GM12872 (cell line): ENCODE measurements around the gene ZBTB9.

ENCODE experiments used
- TF ChIP-seq, protein P1 (sequence below): IDR thresholded peaks from 3 replicates; pipeline ENCODE4 v1.5.1; 2011; ENCODE audit warnings: low read depth, mild to moderate bottlenecking, low read length, moderate library complexity; ENCODE audit not compliant: insufficient read depth

Gene ZBTB9

DNA sequence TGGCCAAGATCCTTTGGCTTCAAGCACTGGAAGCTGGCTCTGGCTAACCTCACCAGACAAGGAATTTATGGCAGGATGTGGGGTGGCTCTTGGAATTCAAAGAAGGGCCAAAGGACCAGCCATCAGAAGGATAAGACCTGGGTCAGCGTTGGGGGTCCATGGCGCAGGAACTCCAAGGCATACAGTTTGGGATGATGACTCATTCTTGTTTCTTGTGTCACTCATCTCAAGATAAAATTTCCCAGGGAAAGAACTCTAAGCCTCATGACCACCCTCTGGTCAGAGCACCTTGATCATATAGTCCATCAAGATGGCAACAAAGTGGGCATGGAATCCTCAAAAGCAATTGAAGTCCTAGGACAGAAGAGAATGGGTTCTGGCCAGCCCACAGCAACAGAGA, 4.8 kb downstream of the ZBTB9 start:
- TF ChIP-seq, protein P1, sequence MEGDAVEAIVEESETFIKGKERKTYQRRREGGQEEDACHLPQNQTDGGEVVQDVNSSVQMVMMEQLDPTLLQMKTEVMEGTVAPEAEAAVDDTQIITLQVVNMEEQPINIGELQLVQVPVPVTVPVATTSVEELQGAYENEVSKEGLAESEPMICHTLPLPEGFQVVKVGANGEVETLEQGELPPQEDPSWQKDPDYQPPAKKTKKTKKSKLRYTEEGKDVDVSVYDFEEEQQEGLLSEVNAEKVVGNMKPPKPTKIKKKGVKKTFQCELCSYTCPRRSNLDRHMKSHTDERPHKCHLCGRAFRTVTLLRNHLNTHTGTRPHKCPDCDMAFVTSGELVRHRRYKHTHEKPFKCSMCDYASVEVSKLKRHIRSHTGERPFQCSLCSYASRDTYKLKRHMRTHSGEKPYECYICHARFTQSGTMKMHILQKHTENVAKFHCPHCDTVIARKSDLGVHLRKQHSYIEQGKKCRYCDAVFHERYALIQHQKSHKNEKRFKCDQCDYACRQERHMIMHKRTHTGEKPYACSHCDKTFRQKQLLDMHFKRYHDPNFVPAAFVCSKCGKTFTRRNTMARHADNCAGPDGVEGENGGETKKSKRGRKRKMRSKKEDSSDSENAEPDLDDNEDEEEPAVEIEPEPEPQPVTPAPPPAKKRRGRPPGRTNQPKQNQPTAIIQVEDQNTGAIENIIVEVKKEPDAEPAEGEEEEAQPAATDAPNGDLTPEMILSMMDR, result no peak

DNA sequence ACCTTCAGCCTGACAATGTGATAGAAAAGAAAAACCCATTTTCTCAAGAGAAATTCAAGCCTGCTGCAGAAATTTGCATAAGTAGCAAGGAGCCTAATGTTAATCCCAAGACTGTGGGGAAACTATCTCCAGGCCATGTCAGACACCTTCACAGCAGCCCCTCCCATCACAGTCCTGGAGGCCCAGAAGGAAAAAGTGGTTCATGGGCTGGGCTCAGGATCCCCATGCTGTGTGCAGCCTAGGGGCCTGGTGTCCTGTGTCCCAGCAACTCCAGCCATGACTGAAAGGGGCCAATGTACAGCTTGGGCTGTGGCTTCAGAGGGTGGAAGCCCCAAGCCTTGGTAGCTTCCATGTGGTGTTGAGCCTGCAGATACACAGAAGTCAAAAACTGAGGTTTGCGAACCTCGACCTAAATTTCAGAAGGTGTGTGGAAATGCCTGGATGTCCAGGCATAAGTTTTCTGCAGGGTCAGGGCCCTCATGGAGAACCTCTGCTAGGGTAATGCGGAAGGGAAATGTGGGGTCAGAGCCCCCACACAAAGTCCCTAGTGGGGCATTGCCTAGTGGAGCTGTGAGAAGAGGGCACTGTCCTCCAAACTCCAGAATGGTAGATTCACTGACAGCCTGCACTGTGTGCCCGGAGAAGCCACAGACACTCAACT, 11.8 kb downstream of the ZBTB9 start:
- TF ChIP-seq, protein P1, result no peak

DNA sequence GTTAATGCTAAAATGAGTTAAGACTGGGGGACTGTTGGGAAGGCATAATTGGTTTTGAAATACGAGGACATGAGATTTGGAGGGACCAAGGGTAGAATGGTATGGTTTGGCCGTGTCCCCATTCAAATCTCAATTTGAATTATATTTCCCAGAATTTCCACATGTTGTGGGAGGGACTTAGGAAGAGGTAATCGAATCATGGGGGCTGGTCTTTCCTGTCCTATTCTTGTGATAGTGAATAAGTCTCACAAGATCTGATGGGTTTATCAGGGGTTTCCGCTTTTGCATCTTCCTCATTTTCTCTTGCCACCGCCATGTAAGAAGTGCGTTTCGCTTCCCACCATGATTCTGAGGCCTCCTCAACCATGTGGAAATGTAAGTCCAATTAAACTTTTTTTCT, 12.7 kb downstream of the ZBTB9 start:
- TF ChIP-seq, protein P1, result no peak

GRCh38 chr6:33469661-33470060, 15.3 kb downstream of the ZBTB9 start:
- TF ChIP-seq, protein P1, result no peak

- TF ChIP-seq, protein P1, result no peak
These were observed 23.5 kb downstream of the ZBTB9 start for GRCh38 chr6:33477864-33478263.

- TF ChIP-seq, protein P1, result peak; percentile 7; the same call in 1 of the 3 replicates
These were observed 26.8 kb downstream of the ZBTB9 start for GRCh38 chr6:33481192-33481591.

- TF ChIP-seq, protein P1, result no peak
These were observed 29.3 kb downstream of the ZBTB9 start for GRCh38 chr6:33483678-33484077.
